ENCODE results near the gene ZSWIM3. TPM values are rescaled to one million over a fixed set of nuclear protein-coding genes. Genes with fewer than 3 reads are reported as not detected.

Gene ZSWIM3
- total RNA-seq, 1 experiment from 2014 or later = 1.4 TPM

DNA sequence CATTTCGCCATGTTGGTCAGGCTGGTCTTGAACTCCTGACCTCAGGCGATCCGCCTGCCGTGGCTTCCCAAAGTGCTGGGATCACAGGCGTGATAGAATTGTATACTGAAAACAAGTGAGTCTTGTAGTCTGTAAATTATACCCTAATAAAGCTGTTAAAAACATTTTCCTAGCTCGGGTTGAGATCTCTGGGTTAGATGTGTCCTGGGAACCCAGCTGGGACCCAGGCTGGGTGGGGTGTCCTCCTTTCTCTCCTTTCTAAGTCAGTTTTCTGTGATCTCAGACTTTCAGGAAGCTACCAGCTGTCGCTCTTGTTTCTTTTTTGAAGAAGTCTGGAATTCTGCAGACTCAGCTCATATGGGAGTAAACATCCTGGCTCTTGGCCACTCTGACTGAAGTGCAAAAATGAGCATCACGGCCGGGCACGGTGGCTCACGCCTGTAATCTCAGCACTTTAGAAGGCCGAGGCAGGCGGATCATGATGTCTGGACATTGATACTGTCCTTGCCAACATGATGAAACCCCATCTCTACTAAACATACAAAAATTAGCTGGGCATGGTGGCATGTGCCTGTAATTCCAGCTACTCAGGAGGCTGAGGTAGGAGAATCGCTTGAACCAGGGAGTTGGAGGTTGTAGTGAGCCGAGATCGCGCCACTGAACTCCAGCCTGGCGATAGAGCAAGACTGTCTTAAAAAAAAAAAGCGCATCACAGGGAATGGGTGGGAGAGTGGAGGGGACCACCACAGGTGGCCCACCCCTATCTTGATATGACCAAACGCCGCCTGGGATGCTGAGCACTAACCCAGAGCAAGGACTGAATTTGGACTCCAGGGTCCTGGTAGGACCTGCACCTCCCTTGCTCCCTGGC lies 67.2 kb downstream of the ZSWIM3 start:
- no peak for TF ChIP-seq CTCF (IDR thresholded peaks at IDR 0.05; ENCODE audit: unreplicated experiment)
- Mint-ChIP-seq H3K4me3 (ENCODE audit: unreplicated experiment) (no peak overlapping the region), H3K36me3 (ENCODE audit: insufficient read depth, unreplicated experiment) (no peaks in the 10 kb centered on the region), H3K27ac (ENCODE audit: low read depth, unreplicated experiment) (peak overlapping the region; percentile 63), H3K27me3 (ENCODE audit: insufficient read depth, unreplicated experiment) (peaks cover 20% of the 10 kb centered on the region), H3K9me3 (ENCODE audit: unreplicated experiment) (no peaks in the 10 kb centered on the region), H3K4me1 (ENCODE audit: insufficient read depth, unreplicated experiment) (peaks cover 11% of the 10 kb centered on the region)
- no TSS peak for BruUV-seq (replicated peaks)
- DNase-seq (ENCODE audit: unreplicated experiment) = no peak
- ChIA-PET POLR2A (interaction anchor here (0.7 to 3.5 kb wide), 8 partner anchors 10 to 1581 kb away, joined by 3 to 49 read pairs (median 4); partner anchors contain the start of gene PCIF1), CTCF (interaction anchor here (0.6 to 1.4 kb wide), 6 partner anchors 9 to 154 kb away, joined by 3 to 7 read pairs (median 4); no protein-coding TSS in a partner anchor)
- intact Hi-C loops (cut with micrococcal nuclease) = no loop called here

DNA sequence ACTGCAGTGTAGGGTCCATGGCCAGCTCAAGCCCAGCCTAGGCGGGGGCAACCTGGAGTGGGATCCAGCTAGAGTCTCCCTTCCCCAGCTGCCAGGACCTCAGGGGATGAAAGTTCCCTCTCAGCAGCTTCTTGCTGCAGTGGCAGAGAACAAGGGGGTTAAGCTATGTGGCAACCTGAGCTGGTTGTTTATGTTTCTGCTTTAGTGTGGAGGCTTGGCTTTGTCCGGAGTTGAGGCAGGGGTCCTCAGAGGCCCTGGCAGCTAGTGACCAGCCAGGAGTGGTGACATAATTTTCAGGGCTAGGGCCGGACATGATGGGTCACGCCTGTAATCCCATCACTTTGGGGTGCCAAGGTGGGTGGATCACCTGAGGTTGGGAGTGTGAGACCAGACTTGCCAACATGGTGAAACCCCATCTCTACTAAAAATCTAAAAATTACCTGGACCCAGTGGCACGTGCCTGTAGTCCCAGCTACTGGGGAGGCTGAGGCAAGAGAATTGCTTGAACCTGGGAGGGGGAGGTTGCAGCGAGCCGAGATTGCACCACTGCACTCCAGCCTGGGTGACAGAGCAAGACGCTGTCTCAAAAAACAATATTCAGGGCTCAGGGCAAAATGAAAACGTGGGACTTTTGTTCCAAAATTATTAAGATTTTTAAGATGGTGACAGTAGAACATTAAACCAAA lies 68.5 kb downstream of the ZSWIM3 start:
- TF ChIP-seq CTCF (IDR thresholded peaks at IDR 0.05; ENCODE audit: unreplicated experiment) = no peak
- no peak overlapping the region for H3K27ac Mint-ChIP-seq (ENCODE audit: low read depth, unreplicated experiment)
- intact Hi-C loops (cut with micrococcal nuclease) = no loop called here
- ChIA-PET CTCF (interaction anchor here (0.7 to 1.4 kb wide), 4 partner anchors 33 to 127 kb away, joined by 3 to 7 read pairs (median 5); no protein-coding TSS in a partner anchor), POLR2A (interaction anchor here (0.8 to 3.5 kb wide), 6 partner anchors 9 to 69 kb away, joined by 3 to 49 read pairs (median 4); partner anchors contain the start of gene PCIF1)
- no peak for DNase-seq (ENCODE audit: unreplicated experiment)
- H3K9me3 Mint-ChIP-seq (ENCODE audit: unreplicated experiment) = no peaks in the 10 kb centered on the region
- peaks cover 5% of the 10 kb centered on the region for H3K4me1 Mint-ChIP-seq (ENCODE audit: insufficient read depth, unreplicated experiment)
- H3K27me3 Mint-ChIP-seq (ENCODE audit: insufficient read depth, unreplicated experiment) = peaks cover 14% of the 10 kb centered on the region
- no peaks in the 10 kb centered on the region for H3K36me3 Mint-ChIP-seq (ENCODE audit: insufficient read depth, unreplicated experiment)
- no TSS peak for BruUV-seq (replicated peaks)
- H3K4me3 Mint-ChIP-seq (ENCODE audit: unreplicated experiment) = no peak overlapping the region

DNA sequence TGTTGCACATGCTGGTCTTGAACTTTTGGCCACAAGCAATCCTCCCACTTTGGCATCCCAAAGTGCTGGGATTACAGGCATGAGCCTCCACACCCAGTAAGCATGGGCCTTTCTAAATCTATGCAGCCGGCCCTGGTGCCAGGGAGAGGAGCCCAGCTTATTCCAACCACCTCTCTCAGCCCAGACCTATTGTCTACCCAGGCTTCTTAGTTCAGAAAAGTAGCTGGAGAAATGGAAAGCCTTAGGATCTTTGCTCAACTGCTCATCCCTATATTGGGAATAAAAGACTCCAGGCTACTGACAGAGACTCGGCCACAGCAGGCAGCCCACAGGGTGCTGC lies 69.3 kb downstream of the ZSWIM3 start:
- Mint-ChIP-seq H3K9me3 (ENCODE audit: unreplicated experiment) (no peaks in the 10 kb centered on the region), H3K27ac (ENCODE audit: low read depth, unreplicated experiment) (no peak overlapping the region), H3K4me1 (ENCODE audit: insufficient read depth, unreplicated experiment) (peaks cover 5% of the 10 kb centered on the region), H3K36me3 (ENCODE audit: insufficient read depth, unreplicated experiment) (no peaks in the 10 kb centered on the region), H3K4me3 (ENCODE audit: unreplicated experiment) (no peak overlapping the region), H3K27me3 (ENCODE audit: insufficient read depth, unreplicated experiment) (peaks cover 7% of the 10 kb centered on the region)
- no peak for DNase-seq (ENCODE audit: unreplicated experiment)
- TF ChIP-seq CTCF (IDR thresholded peaks at IDR 0.05; ENCODE audit: unreplicated experiment) = no peak
- no TSS peak for BruUV-seq (replicated peaks)
- intact Hi-C loops (cut with micrococcal nuclease) = no loop called here
- CTCF ChIA-PET = interaction anchor here (0.7 to 1.4 kb wide), 3 partner anchors 34 to 43 kb away, joined by 3 to 5 read pairs (median 4); partner anchors contain the start of gene CTSA
- POLR2A ChIA-PET = interaction anchor here (0.7 to 1.0 kb wide), 5 partner anchors 9 to 1328 kb away, joined by 3 to 4 read pairs (median 3); no protein-coding TSS in a partner anchor
